RWPE1 (cell line): Measurements from ENCODE around the gene SUPT4H1.

Experiments
- CTCF ChIA-PET: fragments of 350-600 bp; sonication (Branson Sonifier 250); formaldehyde crosslinking; extraction: SDS; loops from one replicate; lab custom pipeline; 2021; lab: Yijun Ruan, JAX
- POLR2A ChIA-PET: fragments of 400-600 bp; formaldehyde crosslinking; extraction: SDS; loops from one replicate; lab custom pipeline; 2020; ENCODE audit warnings: antibody characterized with exemption; ENCODE audit not compliant: low non-redundant PET; lab: Yijun Ruan, JAX
- DNase-seq: peaks from one replicate; pipeline ENCODE4 v3.0.0; 2012; ENCODE audit warnings: low spot score
- H3K27ac ChIP-seq: fragments of 450-650 bp; 2 replicates; pipeline ENCODE4 v1.5.1; 2017
- TF ChIP-seq, protein P1 (sequence below): fragments of 450-650 bp; conservative IDR thresholded peaks from 2 replicates; pipeline ENCODE4 v1.5.1; 2017; ENCODE audit warnings: low read depth, mild to moderate bottlenecking

The SUPT4H1 gene

DNA sequence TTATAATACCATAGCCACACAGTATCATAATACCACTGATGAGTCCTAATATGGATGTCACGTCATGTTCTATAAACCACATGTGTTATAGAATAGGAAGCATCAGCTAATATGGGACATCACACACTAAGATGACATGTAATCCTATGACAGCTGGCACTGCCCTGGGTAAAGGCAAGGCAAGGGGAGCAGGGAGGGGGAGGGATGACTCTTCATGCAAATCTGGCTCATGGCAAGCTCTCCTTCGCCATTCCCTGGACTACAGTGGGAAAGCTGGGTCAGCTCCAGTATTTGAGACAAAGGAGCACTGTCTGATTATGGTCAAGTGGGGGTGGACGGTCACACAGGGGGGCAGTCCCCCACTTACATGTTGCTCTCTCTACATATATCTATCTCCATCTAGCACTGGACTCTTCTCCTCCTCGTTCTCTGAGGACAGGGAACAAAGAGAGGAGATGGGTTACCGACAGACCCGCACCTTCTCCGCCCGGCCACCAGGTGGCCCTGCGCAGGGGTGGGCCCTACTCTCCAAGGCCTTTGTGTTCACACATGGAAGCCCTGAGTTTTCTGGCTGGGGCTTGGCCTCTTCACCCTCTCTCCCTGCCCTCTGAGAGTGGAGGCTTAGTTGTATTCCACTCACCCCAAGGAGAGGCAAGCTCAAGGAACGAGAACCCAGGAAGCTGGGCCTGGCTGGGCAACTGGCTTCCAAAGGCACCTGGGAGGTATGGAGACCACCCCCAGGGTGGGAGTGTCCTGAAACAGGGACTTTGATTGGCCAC, 47.8 kb downstream of the SUPT4H1 start:
- POLR2A ChIA-PET, result no interaction called here
- H3K27ac ChIP-seq, result no peak overlapping the region
- peak; percentile 67 for DNase-seq
- TF ChIP-seq, protein P1, sequence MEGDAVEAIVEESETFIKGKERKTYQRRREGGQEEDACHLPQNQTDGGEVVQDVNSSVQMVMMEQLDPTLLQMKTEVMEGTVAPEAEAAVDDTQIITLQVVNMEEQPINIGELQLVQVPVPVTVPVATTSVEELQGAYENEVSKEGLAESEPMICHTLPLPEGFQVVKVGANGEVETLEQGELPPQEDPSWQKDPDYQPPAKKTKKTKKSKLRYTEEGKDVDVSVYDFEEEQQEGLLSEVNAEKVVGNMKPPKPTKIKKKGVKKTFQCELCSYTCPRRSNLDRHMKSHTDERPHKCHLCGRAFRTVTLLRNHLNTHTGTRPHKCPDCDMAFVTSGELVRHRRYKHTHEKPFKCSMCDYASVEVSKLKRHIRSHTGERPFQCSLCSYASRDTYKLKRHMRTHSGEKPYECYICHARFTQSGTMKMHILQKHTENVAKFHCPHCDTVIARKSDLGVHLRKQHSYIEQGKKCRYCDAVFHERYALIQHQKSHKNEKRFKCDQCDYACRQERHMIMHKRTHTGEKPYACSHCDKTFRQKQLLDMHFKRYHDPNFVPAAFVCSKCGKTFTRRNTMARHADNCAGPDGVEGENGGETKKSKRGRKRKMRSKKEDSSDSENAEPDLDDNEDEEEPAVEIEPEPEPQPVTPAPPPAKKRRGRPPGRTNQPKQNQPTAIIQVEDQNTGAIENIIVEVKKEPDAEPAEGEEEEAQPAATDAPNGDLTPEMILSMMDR, result peak; percentile 72
- CTCF ChIA-PET, result interaction anchor here (0.6 to 2.0 kb wide), 7 partner anchors 13 to 169 kb away, joined by 3 to 11 read pairs (median 4); no protein-coding TSS in a partner anchor

DNA sequence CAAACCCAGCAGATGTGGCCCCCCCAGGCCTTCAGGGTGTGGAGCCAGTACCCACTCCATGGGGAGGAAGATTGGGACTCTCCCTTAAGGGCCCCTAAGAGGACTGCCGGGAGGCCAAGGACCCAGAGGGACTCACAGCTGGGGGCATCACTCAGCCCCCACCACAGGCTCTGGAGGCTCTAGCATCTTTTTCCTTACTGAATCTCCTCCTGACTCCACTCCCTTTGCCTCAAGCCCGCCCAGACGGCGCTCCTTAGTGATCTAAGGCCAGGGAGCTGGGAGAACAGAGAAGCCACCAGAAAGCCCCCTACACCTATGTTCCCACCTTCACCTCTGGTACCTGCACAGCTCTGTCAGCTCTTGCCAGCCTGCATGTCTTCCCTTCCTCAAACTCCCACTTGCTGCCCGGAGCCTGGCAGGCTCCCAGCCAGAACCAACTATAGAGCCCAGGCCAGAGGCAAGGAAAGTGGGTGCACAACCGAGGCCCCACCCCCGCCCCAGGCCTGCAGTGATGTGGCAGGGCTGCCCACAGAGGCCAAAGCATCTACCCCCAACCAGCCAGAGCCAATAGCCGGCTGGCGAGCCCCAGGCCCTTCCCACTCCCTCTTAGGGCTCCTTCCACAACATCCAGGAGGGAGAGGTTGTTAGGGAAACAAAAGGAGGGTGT, 48.9 kb downstream of the SUPT4H1 start:
- H3K27ac ChIP-seq, result no peak overlapping the region
- no peak for DNase-seq
- ChIA-PET POLR2A (no interaction called here), CTCF (interaction anchor here (0.7 to 2.0 kb wide), 2 partner anchors 144 to 148 kb away, joined by 3 to 11 read pairs; no protein-coding TSS in a partner anchor)
- TF ChIP-seq, protein P1, result no peak

DNA sequence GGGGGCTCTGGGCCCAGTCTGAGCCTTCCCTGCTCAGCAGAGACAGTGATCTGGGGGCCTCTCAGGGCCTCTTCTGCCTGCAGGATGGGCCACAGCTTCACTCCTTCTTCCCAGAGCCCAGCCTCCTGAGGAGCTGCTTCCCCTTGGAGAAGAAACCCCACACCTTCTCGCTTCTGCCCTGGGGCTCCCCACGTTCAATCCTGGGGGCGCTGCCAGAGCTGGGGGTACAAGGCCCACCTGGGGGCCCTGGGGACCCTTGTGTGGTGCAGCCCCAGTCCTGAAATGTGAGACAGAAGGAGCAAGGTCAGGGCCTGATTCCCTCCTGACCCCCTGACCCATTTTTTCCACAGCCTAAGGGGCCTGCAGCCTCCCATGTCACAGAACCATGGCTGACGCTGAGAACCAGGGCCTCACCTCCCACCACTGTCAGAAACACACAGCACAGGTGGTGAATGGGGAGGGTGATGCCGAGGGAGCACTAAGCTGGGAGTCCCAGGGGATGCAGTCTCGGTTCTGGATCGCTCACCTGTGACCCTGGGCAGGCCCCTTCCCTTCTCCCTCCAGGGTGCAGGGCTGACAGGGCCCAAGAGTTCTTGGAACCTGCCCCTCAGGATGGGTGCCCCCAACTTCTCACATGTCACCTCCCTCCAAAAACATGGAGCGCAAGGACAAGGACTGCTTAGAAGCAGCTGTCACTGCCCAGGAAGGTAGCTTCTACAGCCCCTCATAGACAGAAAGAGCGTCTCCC, 49.7 kb downstream of the SUPT4H1 start:
- DNase-seq, result no peak
- no peak overlapping the region for H3K27ac ChIP-seq
- POLR2A ChIA-PET, result no interaction called here
- TF ChIP-seq, protein P1, result no peak
- CTCF ChIA-PET, result interaction anchor here (0.6 kb wide), 1 partner anchor 157 kb away, joined by 3 read pairs; no protein-coding TSS in a partner anchor

DNA sequence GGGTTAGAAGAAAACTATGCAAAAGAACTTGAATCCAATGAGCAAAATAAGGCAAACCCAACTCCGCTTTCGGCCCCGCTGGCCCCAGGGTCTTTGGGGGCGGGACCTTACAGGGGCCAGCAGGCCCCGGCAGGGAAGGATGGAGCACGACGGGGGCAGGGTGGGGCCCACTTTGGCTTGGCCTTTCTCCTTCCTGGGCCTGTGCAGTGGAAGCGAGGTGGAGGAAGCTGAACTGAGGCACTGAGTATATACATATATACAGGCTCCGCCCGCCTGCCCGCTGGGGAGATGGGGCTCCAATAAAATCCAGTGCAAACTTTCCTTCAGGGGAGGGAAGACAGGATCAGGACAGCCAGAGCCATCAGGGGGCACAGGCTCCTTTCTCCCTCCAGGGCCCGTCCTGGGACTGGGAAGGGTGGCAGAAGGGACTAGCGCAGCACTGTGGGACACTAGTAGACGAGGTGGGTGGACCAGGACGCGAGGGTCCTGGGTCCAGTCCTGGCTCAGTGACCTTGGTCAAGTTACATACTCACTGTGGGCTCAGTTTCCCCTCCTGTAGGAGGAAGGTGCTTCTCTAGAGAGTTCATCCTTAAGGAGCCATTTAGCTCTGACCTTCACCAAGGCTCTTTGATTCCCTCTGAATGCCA, 50.4 kb downstream of the SUPT4H1 start:
- TF ChIP-seq, protein P1, result no peak
- CTCF ChIA-PET, result interaction anchor here (0.6 kb wide), 1 partner anchor 158 kb away, joined by 3 read pairs; no protein-coding TSS in a partner anchor
- POLR2A ChIA-PET, result no interaction called here
- DNase-seq, result no peak
- no peak overlapping the region for H3K27ac ChIP-seq

DNA sequence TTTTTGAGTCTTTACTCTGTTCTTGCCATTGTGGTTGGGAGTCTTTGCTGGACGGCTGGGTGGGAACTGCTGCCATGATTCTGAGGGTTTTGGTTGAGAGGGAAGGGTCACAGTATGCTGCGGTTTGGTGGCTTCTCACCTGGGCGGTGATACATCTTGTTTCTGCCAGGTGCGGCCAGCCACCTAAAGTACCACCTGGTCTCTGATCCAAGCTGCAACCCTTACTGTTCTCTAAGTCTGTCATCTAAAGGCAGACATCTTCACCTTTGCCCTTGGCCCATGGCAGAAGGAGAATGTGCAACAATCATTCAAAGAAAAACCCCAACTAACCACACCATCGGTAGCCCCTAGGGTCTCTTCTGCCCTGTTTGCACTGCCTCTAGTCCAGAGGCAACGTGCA, 51.7 kb downstream of the SUPT4H1 start:
- no peak overlapping the region for H3K27ac ChIP-seq
- CTCF ChIA-PET, result no interaction called here
- DNase-seq, result no peak
- POLR2A ChIA-PET, result no interaction called here
- TF ChIP-seq, protein P1, result no peak
